ENCODE results near the gene ASIC4. TPM values are rescaled to one million over a fixed set of nuclear protein-coding genes. Genes with fewer than 3 reads are reported as not detected.

The ASIC4 gene, protein sequence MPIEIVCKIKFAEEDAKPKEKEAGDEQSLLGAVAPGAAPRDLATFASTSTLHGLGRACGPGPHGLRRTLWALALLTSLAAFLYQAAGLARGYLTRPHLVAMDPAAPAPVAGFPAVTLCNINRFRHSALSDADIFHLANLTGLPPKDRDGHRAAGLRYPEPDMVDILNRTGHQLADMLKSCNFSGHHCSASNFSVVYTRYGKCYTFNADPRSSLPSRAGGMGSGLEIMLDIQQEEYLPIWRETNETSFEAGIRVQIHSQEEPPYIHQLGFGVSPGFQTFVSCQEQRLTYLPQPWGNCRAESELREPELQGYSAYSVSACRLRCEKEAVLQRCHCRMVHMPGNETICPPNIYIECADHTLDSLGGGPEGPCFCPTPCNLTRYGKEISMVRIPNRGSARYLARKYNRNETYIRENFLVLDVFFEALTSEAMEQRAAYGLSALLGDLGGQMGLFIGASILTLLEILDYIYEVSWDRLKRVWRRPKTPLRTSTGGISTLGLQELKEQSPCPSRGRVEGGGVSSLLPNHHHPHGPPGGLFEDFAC
- polyA plus RNA-seq (2011; rRNA removed) (0.04 and 0.13 TPM in 2 replicates), polyA plus RNA-seq (2017; fragmentation: RNase III; extraction: RNeasy Plus Mini Kit Qiagen cat#74134 plus additional on column Dnase treatment) (0.07 to 0.08 TPM in 2 of 3 replicates, not detected in the other), polyA minus RNA-seq (2011; rRNA and poly(A)+ RNA removed) (0.12 TPM in 1 of 2 replicates, not detected in the other)
- 0.01 and 0.05 TPM in 2 replicates for polyA plus RNA-seq (2012; cell fraction: cytosol; rRNA removed)
- 0.17 and 0.33 TPM in 2 replicates for polyA plus RNA-seq (2012; cell fraction: nucleus; rRNA removed)

DNA sequence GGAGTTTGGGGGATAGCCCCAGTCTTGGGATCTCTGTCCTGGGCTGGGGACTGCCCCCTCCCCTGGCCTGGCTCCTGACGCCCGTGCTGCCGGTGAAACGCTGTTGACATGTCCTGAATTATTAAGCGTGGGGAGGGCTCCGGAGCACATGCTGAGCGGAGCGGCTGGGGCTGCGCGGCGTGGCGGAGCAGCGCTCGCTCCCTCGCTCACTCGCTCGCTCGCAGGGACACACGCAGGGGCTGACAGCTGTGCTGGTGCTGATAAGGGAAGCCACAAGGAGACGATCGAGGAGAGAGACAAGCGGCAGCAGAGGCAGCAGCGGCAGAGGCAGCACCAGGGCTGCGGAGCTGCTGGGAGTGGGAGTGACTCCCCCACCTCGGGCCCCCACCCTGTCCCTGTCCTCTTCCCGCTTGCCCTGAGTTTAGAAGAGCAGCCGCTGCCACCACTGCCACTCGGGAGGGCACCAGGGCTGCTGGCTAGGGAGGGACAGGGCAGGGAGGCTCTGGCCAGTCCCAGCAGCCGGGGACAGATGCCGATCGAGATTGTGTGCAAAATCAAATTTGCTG is at the start of gene ASIC4:
Gene ASIC4, plus strand, starts transcription at position 287 of the 566 bp plus-strand sequence. Its CDS starts 243 bp downstream, at position 530.
- 41% methylated on average over 27 of the region's 31 CpGs for WGBS (ENCODE audit: missing lambda C conversion rate)

More for the DNA sequence above, at the start of gene ASIC4:
- no peaks in the 10 kb centered on the region for H3K9me3 ChIP-seq
- no peak within 1 kb of the TSS for H3K4me3 ChIP-seq
- peaks cover 6% of the 10 kb centered on the region; the same call in 2 of the 3 replicates for H3K4me1 ChIP-seq
- ChIA-PET POLR2A (no interaction called here), CTCF (interaction anchor here (79.1 to 89.4 kb wide), 2 partner anchors 8 to 44 kb away, joined by 3291 read pairs; partner anchors contain the start of genes ASIC4, CHPF, GMPPA and SPEG)
- TF ChIP-seq, protein P1, sequence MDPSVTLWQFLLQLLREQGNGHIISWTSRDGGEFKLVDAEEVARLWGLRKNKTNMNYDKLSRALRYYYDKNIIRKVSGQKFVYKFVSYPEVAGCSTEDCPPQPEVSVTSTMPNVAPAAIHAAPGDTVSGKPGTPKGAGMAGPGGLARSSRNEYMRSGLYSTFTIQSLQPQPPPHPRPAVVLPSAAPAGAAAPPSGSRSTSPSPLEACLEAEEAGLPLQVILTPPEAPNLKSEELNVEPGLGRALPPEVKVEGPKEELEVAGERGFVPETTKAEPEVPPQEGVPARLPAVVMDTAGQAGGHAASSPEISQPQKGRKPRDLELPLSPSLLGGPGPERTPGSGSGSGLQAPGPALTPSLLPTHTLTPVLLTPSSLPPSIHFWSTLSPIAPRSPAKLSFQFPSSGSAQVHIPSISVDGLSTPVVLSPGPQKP (IDR thresholded peaks at IDR 0.05; ENCODE audit: low read depth, low read length), result no peak
- TF ChIP-seq CHD4 (IDR thresholded peaks at IDR 0.05; ENCODE audit: borderline replicate concordance) (no peak), PBX3 (IDR thresholded peaks at IDR 0.05) (no peak), KDM1A (IDR thresholded peaks at IDR 0.05; ENCODE audit: low read depth) (no peak), POLR2AphosphoS2 (conservative IDR thresholded peaks at IDR 0.05; ENCODE audit: low read length) (no peak), TP53 (CRISPR knock-in tag; IDR thresholded peaks at IDR 0.05) (no peak), MAFK (IDR thresholded peaks at IDR 0.05; ENCODE audit: partially characterized antibody) (no peak), GATA3 (IDR thresholded peaks at IDR 0.05; ENCODE audit: borderline replicate concordance) (no peak), FOSB (CRISPR knock-in tag; IDR thresholded peaks at IDR 0.05) (no peak), HOXA7 (CRISPR knock-in tag; IDR thresholded peaks at IDR 0.05) (no peak), CEBPB (IDR thresholded peaks at IDR 0.05) (no peak), HMGXB4 (CRISPR knock-in tag; IDR thresholded peaks at IDR 0.05; ENCODE audit: borderline replicate concordance) (no peak), CHD2 (IDR thresholded peaks at IDR 0.05; ENCODE audit: low read length, partially characterized antibody) (no peak), HOXB5 (CRISPR knock-in tag; IDR thresholded peaks at IDR 0.05) (no peak), RCOR1 (IDR thresholded peaks at IDR 0.05; ENCODE audit: low read depth, low read length) (no peak), HEYL (CRISPR knock-in tag; IDR thresholded peaks at IDR 0.05) (no peak)
- TF ChIP-seq, protein P2, sequence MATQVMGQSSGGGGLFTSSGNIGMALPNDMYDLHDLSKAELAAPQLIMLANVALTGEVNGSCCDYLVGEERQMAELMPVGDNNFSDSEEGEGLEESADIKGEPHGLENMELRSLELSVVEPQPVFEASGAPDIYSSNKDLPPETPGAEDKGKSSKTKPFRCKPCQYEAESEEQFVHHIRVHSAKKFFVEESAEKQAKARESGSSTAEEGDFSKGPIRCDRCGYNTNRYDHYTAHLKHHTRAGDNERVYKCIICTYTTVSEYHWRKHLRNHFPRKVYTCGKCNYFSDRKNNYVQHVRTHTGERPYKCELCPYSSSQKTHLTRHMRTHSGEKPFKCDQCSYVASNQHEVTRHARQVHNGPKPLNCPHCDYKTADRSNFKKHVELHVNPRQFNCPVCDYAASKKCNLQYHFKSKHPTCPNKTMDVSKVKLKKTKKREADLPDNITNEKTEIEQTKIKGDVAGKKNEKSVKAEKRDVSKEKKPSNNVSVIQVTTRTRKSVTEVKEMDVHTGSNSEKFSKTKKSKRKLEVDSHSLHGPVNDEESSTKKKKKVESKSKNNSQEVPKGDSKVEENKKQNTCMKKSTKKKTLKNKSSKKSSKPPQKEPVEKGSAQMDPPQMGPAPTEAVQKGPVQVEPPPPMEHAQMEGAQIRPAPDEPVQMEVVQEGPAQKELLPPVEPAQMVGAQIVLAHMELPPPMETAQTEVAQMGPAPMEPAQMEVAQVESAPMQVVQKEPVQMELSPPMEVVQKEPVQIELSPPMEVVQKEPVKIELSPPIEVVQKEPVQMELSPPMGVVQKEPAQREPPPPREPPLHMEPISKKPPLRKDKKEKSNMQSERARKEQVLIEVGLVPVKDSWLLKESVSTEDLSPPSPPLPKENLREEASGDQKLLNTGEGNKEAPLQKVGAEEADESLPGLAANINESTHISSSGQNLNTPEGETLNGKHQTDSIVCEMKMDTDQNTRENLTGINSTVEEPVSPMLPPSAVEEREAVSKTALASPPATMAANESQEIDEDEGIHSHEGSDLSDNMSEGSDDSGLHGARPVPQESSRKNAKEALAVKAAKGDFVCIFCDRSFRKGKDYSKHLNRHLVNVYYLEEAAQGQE (IDR thresholded peaks at IDR 0.05), result no peak
- TF ChIP-seq, protein P3, sequence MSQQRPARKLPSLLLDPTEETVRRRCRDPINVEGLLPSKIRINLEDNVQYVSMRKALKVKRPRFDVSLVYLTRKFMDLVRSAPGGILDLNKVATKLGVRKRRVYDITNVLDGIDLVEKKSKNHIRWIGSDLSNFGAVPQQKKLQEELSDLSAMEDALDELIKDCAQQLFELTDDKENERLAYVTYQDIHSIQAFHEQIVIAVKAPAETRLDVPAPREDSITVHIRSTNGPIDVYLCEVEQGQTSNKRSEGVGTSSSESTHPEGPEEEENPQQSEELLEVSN (IDR thresholded peaks at IDR 0.05; ENCODE audit: borderline replicate concordance, low read depth), result no peak
- no peak within 1 kb of the TSS for H3K27ac ChIP-seq
- no peak for FAIRE-seq
- no peak within 1 kb of the TSS for H3K4me2 ChIP-seq
- no peak for ATAC-seq
- no peak for DNase-seq (ENCODE audit: low read depth in 1 of 2, low spot score in 1 of 2)
